WTC11 (cell line): ENCODE measurements around the gene RANBP17. TPM values are rescaled to one million over a fixed set of nuclear protein-coding genes. Genes with fewer than 3 reads are reported as not detected.

Experiments
- ATAC-seq: fragments of 200-7000 bp; cut with Tn5 transposase; 2 replicates; pipeline ENCODE4 v1.10.0; 2021; ENCODE audit warnings: mild to moderate bottlenecking, moderate library complexity
- CTCF ChIA-PET: fragments of 300-600 bp; sonication (Branson Sonifier 250); formaldehyde crosslinking; loops from one replicate; lab custom pipeline; 2021; ENCODE audit warnings: antibody characterized with exemption; lab: Charles Lee
- POLR2A ChIA-PET: fragments of 350-600 bp; sonication (Branson Sonifier 250); formaldehyde crosslinking; loops from one replicate; lab custom pipeline; 2021; ENCODE audit warnings: antibody characterized with exemption; lab: Charles Lee
- DNase-seq: peaks from one replicate; pipeline ENCODE4 v3.0.0; 2021; ENCODE audit warnings: low spot score
- H3K27ac Mint-ChIP-seq: 2 replicates; pipeline ENCODE4 v1.8.0; 2021; ENCODE audit warnings: mixed read lengths
- H3K27me3 Mint-ChIP-seq: 2 replicates; pipeline ENCODE4 v1.8.0; 2021; ENCODE audit warnings: low read depth, mild to moderate bottlenecking, moderate library complexity, mixed read lengths
- H3K36me3 Mint-ChIP-seq: 2 replicates; pipeline ENCODE4 v1.8.0; 2021; ENCODE audit warnings: mixed read lengths
- H3K4me1 Mint-ChIP-seq: 2 replicates; pipeline ENCODE4 v1.8.0; 2022; ENCODE audit warnings: mixed read lengths
- H3K4me3 Mint-ChIP-seq: 2 replicates; pipeline ENCODE4 v1.8.0; 2021; ENCODE audit warnings: mild to moderate bottlenecking, moderate library complexity, mixed read lengths
- H3K9me3 Mint-ChIP-seq: 2 replicates; pipeline ENCODE4 v1.8.0; 2021; ENCODE audit warnings: mixed read lengths
- ATF3 ChIP-seq: sonication (generic); formaldehyde crosslinking; conservative IDR thresholded peaks from 2 replicates; pipeline ENCODE4 v1.8.1; 2022; ENCODE audit warnings: mild to moderate bottlenecking, missing genetic modification reagents
- CDX4 ChIP-seq: fragments of 250-450 bp; sonication (Bioruptor Pico); IDR thresholded peaks from 2 replicates; pipeline ENCODE4 v1.9.0; 2021; ENCODE audit warnings: moderate library complexity, mild to moderate bottlenecking, inconsistent platforms, borderline replicate concordance
- CREM ChIP-seq: sonication (generic); formaldehyde crosslinking; IDR thresholded peaks from 2 replicates; pipeline ENCODE4 v1.8.1; 2022; ENCODE audit warnings: mild to moderate bottlenecking, missing genetic modification reagents, moderate library complexity
- FOXK1 ChIP-seq: sonication (generic); formaldehyde crosslinking; IDR thresholded peaks from 2 replicates; pipeline ENCODE4 v1.8.0; 2022; ENCODE audit warnings: mild to moderate bottlenecking, moderate library complexity, missing genetic modification reagents
- GTF2I ChIP-seq: fragments of 250-450 bp; sonication (Bioruptor Pico); conservative IDR thresholded peaks from 2 replicates; pipeline ENCODE4 v1.4.0; 2021; ENCODE audit warnings: mild to moderate bottlenecking
- JUN ChIP-seq: sonication (generic); formaldehyde crosslinking; IDR thresholded peaks from 2 replicates; pipeline ENCODE4 v1.8.0; 2023; ENCODE audit warnings: mild to moderate bottlenecking, missing genetic modification reagents
- KAT7 ChIP-seq: sonication (generic); formaldehyde crosslinking; IDR thresholded peaks from 2 replicates; pipeline ENCODE4 v1.8.1; 2023; ENCODE audit warnings: missing genetic modification reagents, mild to moderate bottlenecking, borderline replicate concordance
- NFYB ChIP-seq: sonication (generic); formaldehyde crosslinking; conservative IDR thresholded peaks from 2 replicates; pipeline ENCODE4 v1.8.0; 2022; ENCODE audit warnings: low read depth, missing genetic modification reagents
- NR2C2 ChIP-seq: sonication (generic); formaldehyde crosslinking; IDR thresholded peaks from 2 replicates; pipeline ENCODE4 v1.8.0; 2022; ENCODE audit warnings: mild to moderate bottlenecking, missing genetic modification reagents
- PRDM15 ChIP-seq: sonication (generic); formaldehyde crosslinking; IDR thresholded peaks from 2 replicates; pipeline ENCODE4 v1.8.0; 2022; ENCODE audit warnings: missing genetic modification reagents
- ZNF219 ChIP-seq: sonication (generic); formaldehyde crosslinking; IDR thresholded peaks from 2 replicates; pipeline ENCODE4 v1.8.0; 2023; ENCODE audit warnings: missing genetic modification reagents, mild to moderate bottlenecking, borderline replicate concordance
- ZNF317 ChIP-seq: sonication (generic); formaldehyde crosslinking; IDR thresholded peaks from 2 replicates; pipeline ENCODE4 v1.8.1; 2023; ENCODE audit warnings: low read depth, mild to moderate bottlenecking, moderate library complexity, missing genetic modification reagents, borderline replicate concordance
- ZNF396 ChIP-seq: fragments of 250-450 bp; sonication (Bioruptor Pico); IDR thresholded peaks from 2 replicates; pipeline ENCODE4 v1.8.0; 2021; ENCODE audit warnings: mild to moderate bottlenecking, moderate library complexity, borderline replicate concordance
- total RNA-seq: library from RNA; stranded (reverse); gene quantifications from 3 replicates; pipeline ENCODE4 v1.2.3, GENCODE V29; 2021
- TF ChIP-seq, protein P1 (sequence below): fragments of 200-600 bp; IDR thresholded peaks from 2 replicates; pipeline ENCODE4 v1.8.0; 2022; ENCODE audit warnings: antibody characterized with exemption
- TF ChIP-seq, protein P2 (sequence below): sonication (generic); formaldehyde crosslinking; IDR thresholded peaks from 2 replicates; pipeline ENCODE4 v1.8.1; 2023; ENCODE audit warnings: mild to moderate bottlenecking, missing genetic modification reagents, moderate library complexity

RANBP17 gene
- total RNA-seq, 1 experiment from 2014 or later: 23.1 TPM

DNA sequence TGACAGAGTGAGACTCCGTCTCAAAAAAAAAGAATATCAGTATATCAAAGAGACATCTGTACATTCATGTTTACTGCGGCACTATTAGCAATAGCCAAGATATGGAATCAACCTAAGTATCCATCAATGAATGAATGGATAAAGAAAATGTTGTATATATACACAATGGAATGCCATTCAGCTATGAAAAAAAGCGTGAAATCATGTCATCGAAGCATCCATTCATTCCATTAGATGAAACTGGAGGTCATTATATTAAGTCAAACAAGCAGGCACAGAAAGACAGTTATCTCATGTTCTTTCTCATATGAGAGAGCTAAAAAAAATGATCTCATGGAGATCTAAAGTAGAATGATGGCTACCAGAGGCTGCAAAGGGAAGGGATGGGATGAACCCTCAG is 266.3 kb downstream of the RANBP17 start:
- no peaks in the 10 kb centered on the region for H3K27me3 Mint-ChIP-seq
- TF ChIP-seq, protein P1, sequence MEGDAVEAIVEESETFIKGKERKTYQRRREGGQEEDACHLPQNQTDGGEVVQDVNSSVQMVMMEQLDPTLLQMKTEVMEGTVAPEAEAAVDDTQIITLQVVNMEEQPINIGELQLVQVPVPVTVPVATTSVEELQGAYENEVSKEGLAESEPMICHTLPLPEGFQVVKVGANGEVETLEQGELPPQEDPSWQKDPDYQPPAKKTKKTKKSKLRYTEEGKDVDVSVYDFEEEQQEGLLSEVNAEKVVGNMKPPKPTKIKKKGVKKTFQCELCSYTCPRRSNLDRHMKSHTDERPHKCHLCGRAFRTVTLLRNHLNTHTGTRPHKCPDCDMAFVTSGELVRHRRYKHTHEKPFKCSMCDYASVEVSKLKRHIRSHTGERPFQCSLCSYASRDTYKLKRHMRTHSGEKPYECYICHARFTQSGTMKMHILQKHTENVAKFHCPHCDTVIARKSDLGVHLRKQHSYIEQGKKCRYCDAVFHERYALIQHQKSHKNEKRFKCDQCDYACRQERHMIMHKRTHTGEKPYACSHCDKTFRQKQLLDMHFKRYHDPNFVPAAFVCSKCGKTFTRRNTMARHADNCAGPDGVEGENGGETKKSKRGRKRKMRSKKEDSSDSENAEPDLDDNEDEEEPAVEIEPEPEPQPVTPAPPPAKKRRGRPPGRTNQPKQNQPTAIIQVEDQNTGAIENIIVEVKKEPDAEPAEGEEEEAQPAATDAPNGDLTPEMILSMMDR: no peak
- TF ChIP-seq ZNF396: no peak
- no peak for TF ChIP-seq CDX4 (CRISPR knock-in tag)
- no peak for TF ChIP-seq ZNF317 (CRISPR knock-in tag)
- no peak for TF ChIP-seq FOXK1
- TF ChIP-seq ATF3: no peak
- TF ChIP-seq PRDM15 (CRISPR knock-in tag): no peak
- TF ChIP-seq CREM (CRISPR knock-in tag): no peak
- DNase-seq (no peak), ATAC-seq (no peak)
- H3K9me3 Mint-ChIP-seq: no peaks in the 10 kb centered on the region
- no peak overlapping the region for H3K27ac Mint-ChIP-seq
- no peak overlapping the region for H3K4me3 Mint-ChIP-seq
- no peaks in the 10 kb centered on the region for H3K36me3 Mint-ChIP-seq
- ChIA-PET CTCF (no interaction called here), POLR2A (no interaction called here)
- peaks cover 3% of the 10 kb centered on the region; the same call in 1 of the 2 replicates for H3K4me1 Mint-ChIP-seq

- Mint-ChIP-seq H3K4me3 (no peak overlapping the region), H3K9me3 (no peaks in the 10 kb centered on the region), H3K36me3 (no peaks in the 10 kb centered on the region), H3K27ac (no peak overlapping the region), H3K27me3 (no peaks in the 10 kb centered on the region), H3K4me1 (peaks cover 3% of the 10 kb centered on the region; the same call in 1 of the 2 replicates)
- peak; percentile 79 for ATAC-seq
- no peak for TF ChIP-seq KAT7 (CRISPR knock-in tag)
- TF ChIP-seq NR2C2: no peak
- no peak for TF ChIP-seq GTF2I (CRISPR knock-in tag)
- TF ChIP-seq JUN (CRISPR knock-in tag): no peak
- CTCF ChIA-PET: interaction anchor here (0.5 to 0.8 kb wide), 2 partner anchors 25 to 144 kb away, joined by 3 to 4 read pairs; no protein-coding TSS in a partner anchor
- DNase-seq: no peak
- POLR2A ChIA-PET: no interaction called here
Observed at GRCh38 chr5:171129308-171129707, 267.5 kb downstream of the RANBP17 start.

DNA sequence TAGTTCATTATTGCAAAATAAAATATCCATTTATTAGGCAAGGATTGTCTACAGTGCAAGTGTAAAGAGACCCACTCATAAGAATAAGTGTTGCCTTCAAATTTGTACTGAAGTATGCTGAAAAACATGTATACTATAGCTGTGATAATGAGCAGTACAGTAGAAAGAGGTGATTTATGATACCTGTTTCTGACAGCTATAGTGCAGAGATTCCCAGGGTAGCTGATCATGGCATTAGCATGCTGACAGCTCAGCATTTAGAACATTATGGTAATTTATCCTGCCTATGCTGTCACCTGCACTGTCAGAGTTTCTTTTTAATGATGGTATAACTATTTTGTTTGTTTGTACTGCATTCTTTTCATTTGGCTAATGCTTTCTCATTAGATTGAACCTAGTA is 269.7 kb downstream of the RANBP17 start:
- ATAC-seq (no peak), DNase-seq (no peak)
- no peaks in the 10 kb centered on the region for H3K9me3 Mint-ChIP-seq
- H3K27ac Mint-ChIP-seq: no peak overlapping the region
- H3K36me3 Mint-ChIP-seq: no peaks in the 10 kb centered on the region
- H3K4me3 Mint-ChIP-seq: no peak overlapping the region
- TF ChIP-seq ZNF219 (CRISPR knock-in tag): no peak
- TF ChIP-seq, protein P2, sequence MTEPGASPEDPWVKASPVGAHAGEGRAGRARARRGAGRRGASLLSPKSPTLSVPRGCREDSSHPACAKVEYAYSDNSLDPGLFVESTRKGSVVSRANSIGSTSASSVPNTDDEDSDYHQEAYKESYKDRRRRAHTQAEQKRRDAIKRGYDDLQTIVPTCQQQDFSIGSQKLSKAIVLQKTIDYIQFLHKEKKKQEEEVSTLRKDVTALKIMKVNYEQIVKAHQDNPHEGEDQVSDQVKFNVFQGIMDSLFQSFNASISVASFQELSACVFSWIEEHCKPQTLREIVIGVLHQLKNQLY: no peak
- no peak for TF ChIP-seq NFYB (CRISPR knock-in tag)
- peaks cover 3% of the 10 kb centered on the region; the same call in 1 of the 2 replicates for H3K4me1 Mint-ChIP-seq
- no peaks in the 10 kb centered on the region for H3K27me3 Mint-ChIP-seq
- ChIA-PET POLR2A (no interaction called here), CTCF (no interaction called here)
